IMR-90 (cell line): ENCODE results near the gene SAMHD1. TPM values are rescaled to one million over a fixed set of nuclear protein-coding genes. Genes with fewer than 3 reads are reported as not detected.

Source experiments
- ATAC-seq: fragments of 200-7000 bp; cut with Tn5 transposase; 2 replicates; pipeline ENCODE4 v1.9.1; 2020; ENCODE audit warnings: low read depth, mild to moderate bottlenecking, moderate library complexity
- BruUV-seq: library from RNA; stranded (reverse); fragments of 400-500 nt; replicated peaks from 2 replicates; lab custom pipeline; 2021; lab: Mats Ljungman, UMichigan
- CTCF ChIA-PET: fragments of 300-600 bp; formaldehyde crosslinking; extraction: SDS; loops from one replicate; lab custom pipeline; 2021; ENCODE audit warnings: antibody characterized with exemption; lab: Yijun Ruan, JAX
- POLR2A ChIA-PET: fragments of 300-600 bp; sonication (Branson Sonifier 250); formaldehyde crosslinking; loops from one replicate; lab custom pipeline; 2022; ENCODE audit warnings: antibody characterized with exemption; ENCODE audit not compliant: unreplicated experiment; lab: Charles Lee
- DNase-seq: peaks from one replicate; pipeline ENCODE4 v3.0.0; 2013
- H2AFZ ChIP-seq: replicated peaks from 2 replicates; pipeline ENCODE3; 2013; ENCODE audit warnings: low read length, mild to moderate bottlenecking; ENCODE audit not compliant: poor library complexity
- H2AK5ac ChIP-seq: 2 replicates; pipeline ENCODE4 v1.6.1; 2013; ENCODE audit warnings: low read depth, low read length, inconsistent platforms
- H2AK9ac ChIP-seq: replicated peaks from 2 replicates; pipeline ENCODE3; 2013; ENCODE audit warnings: mild to moderate bottlenecking, low read depth, low read length, moderate library complexity; ENCODE audit not compliant: poor library complexity
- H2BK120ac ChIP-seq: 2 replicates; pipeline ENCODE4 v1.6.1; 2013; ENCODE audit warnings: low read depth, low read length, inconsistent platforms
- H2BK15ac ChIP-seq: 3 replicates; pipeline ENCODE4 v1.6.1; 2013; ENCODE audit warnings: low read depth, low read length, inconsistent platforms
- H2BK20ac ChIP-seq: 2 replicates; pipeline ENCODE4 v1.6.1; 2013; ENCODE audit warnings: low read depth, mild to moderate bottlenecking, inconsistent platforms, low read length, moderate library complexity
- H2BK5ac ChIP-seq: 2 replicates; pipeline ENCODE4 v1.6.1; 2013; ENCODE audit warnings: mild to moderate bottlenecking, low read depth, low read length, inconsistent platforms; ENCODE audit not compliant: poor library complexity, severe bottlenecking
- H3K14ac ChIP-seq: replicated peaks from 2 replicates; pipeline ENCODE4 v1.6.1; 2013; ENCODE audit warnings: low read depth, low read length, inconsistent platforms
- H3K18ac ChIP-seq: 2 replicates; pipeline ENCODE4 v1.6.1; 2013; ENCODE audit warnings: low read depth, low read length, control low read depth
- H3K23ac ChIP-seq: 2 replicates; pipeline ENCODE4 v1.6.1; 2013; ENCODE audit warnings: low read depth, low read length, inconsistent platforms
- H3K27ac ChIP-seq: 2 replicates; pipeline ENCODE4 v1.5.1; 2013; ENCODE audit warnings: mild to moderate bottlenecking, control low read depth, low read length; ENCODE audit not compliant: insufficient read depth
- H3K27me3 ChIP-seq: 2 replicates; pipeline ENCODE4 v1.6.1; 2013; ENCODE audit warnings: low read length; ENCODE audit not compliant: control insufficient read depth, insufficient read depth
- H3K36me3 ChIP-seq: 2 replicates; pipeline ENCODE4 v1.6.1; 2013; ENCODE audit warnings: low read length, mixed read lengths; ENCODE audit not compliant: control insufficient read depth, insufficient read depth
- H3K4ac ChIP-seq: 2 replicates; pipeline ENCODE4 v1.6.1; 2013; ENCODE audit warnings: low read depth, low read length, inconsistent platforms
- H3K4me1 ChIP-seq: 2 replicates; pipeline ENCODE4 v1.6.1; 2013; ENCODE audit warnings: low read length, mixed read lengths; ENCODE audit not compliant: control insufficient read depth, insufficient read depth
- H3K4me2 ChIP-seq: 2 replicates; pipeline ENCODE4 v1.6.1; 2013; ENCODE audit warnings: low read depth, mild to moderate bottlenecking, control low read depth, low read length, moderate library complexity
- H3K4me3 ChIP-seq: 2 replicates; pipeline ENCODE4 v1.5.1; 2013; ENCODE audit warnings: low read depth, mild to moderate bottlenecking, control low read depth, low read length, moderate library complexity; ENCODE audit not compliant: insufficient read depth
- H3K56ac ChIP-seq: 2 replicates; pipeline ENCODE4 v1.6.1; 2013; ENCODE audit warnings: low read length, inconsistent platforms; ENCODE audit not compliant: insufficient read depth; ENCODE audit errors: extremely low read depth
- H3K79me1 ChIP-seq, 2 experiments: 2 replicates each; pipeline ENCODE4 v1.6.1; 2013; ENCODE audit warnings: low read length in 2 of 2, inconsistent platforms in 1 of 2, low read depth in 1 of 2
- H3K9ac ChIP-seq: 2 replicates; pipeline ENCODE4 v1.6.1; 2013; ENCODE audit warnings: low read depth, low read length, control low read depth
- H3K9me1 ChIP-seq: 2 replicates; pipeline ENCODE4 v1.6.1; 2013; ENCODE audit warnings: low read length, inconsistent platforms; ENCODE audit not compliant: insufficient read depth
- H3K9me3 ChIP-seq: 2 replicates; pipeline ENCODE4 v1.6.1; 2013; ENCODE audit warnings: low read length; ENCODE audit not compliant: control insufficient read depth, insufficient read depth
- H4K20me1 ChIP-seq: 2 replicates; pipeline ENCODE4 v1.6.1; 2013; ENCODE audit warnings: low read length, inconsistent platforms; ENCODE audit not compliant: insufficient read depth
- H4K5ac ChIP-seq: 2 replicates; pipeline ENCODE4 v1.6.1; 2013; ENCODE audit warnings: mild to moderate bottlenecking, low read depth, low read length, control low read depth
- H4K8ac ChIP-seq, 2 experiments: 2 replicates each; pipeline ENCODE4 v1.6.1; 2013; ENCODE audit warnings: low read depth in 2 of 2, low read length in 2 of 2, control low read depth in 1 of 2, inconsistent platforms in 1 of 2
- H4K91ac ChIP-seq: 2 replicates; pipeline ENCODE4 v1.6.1; 2013; ENCODE audit warnings: low read depth, low read length, inconsistent platforms; ENCODE audit not compliant: insufficient read depth
- BHLHE40 ChIP-seq: fragments of 150-350 bp; IDR thresholded peaks from 2 replicates; pipeline ENCODE4 v1.6.1; 2016; ENCODE audit warnings: mild to moderate bottlenecking, low read depth, low read length
- CEBPB ChIP-seq: IDR thresholded peaks from 2 replicates; pipeline ENCODE4 v1.6.1; 2012; ENCODE audit warnings: low read depth, low read length, improper control_type of control experiment
- FOS ChIP-seq: fragments of 150-350 bp; IDR thresholded peaks from 2 replicates; pipeline ENCODE4 v1.6.1; 2016; ENCODE audit warnings: low read depth, low read length
- MAFK ChIP-seq: IDR thresholded peaks from 2 replicates; pipeline ENCODE4 v1.6.1; 2012; ENCODE audit warnings: low read depth, low read length, improper control_type of control experiment
- MAZ ChIP-seq: IDR thresholded peaks from 2 replicates; pipeline ENCODE4 v1.6.1; 2012; ENCODE audit warnings: low read depth, mild to moderate bottlenecking, low read length, improper control_type of control experiment, moderate library complexity, borderline replicate concordance
- NFE2L2 ChIP-seq: fragments of 150-350 bp; IDR thresholded peaks from 2 replicates; pipeline ENCODE4 v1.6.1; 2016; ENCODE audit warnings: low read depth, mild to moderate bottlenecking, low read length
- RAD21 ChIP-seq: IDR thresholded peaks from 2 replicates; pipeline ENCODE4 v1.6.1; 2012; ENCODE audit warnings: low read length, improper control_type of control experiment
- RCOR1 ChIP-seq: IDR thresholded peaks from 2 replicates; pipeline ENCODE4 v1.6.1; 2012; ENCODE audit warnings: mild to moderate bottlenecking, low read length, improper control_type of control experiment; ENCODE audit not compliant: insufficient replicate concordance
- RFX5 ChIP-seq: IDR thresholded peaks from 2 replicates; pipeline ENCODE4 v1.8.0; 2012; ENCODE audit warnings: low read depth, mild to moderate bottlenecking, low read length, moderate library complexity
- SMC3 ChIP-seq: fragments of 150-350 bp; IDR thresholded peaks from 2 replicates; pipeline ENCODE4 v1.6.1; 2016; ENCODE audit warnings: low read depth, mild to moderate bottlenecking, antibody characterized with exemption, low read length, moderate library complexity
- WGBS, 2 experiments: methylation state at CpG; one replicate each; pipeline versions ENCODE4 v1.1.5 to v1.1.7; 2013; ENCODE audit warnings: missing lambda C conversion rate in 2 of 2; ENCODE audit not compliant: insufficient read length in 1 of 2; ENCODE audit errors: extremely low coverage in 2 of 2; 5-methylcytosine and 5-hydroxymethylcytosine counted together
- dilution Hi-C: fragments of 300-500 bp; cut with HindIII; formaldehyde crosslinking; loops from one replicate; pipeline ENCODE4 v1.14.3; 2018; ENCODE audit warnings: low sequenced_read_pairs; ENCODE audit not compliant: unreplicated experiment
- in situ Hi-C: fragments of 300-500 bp; cut with MboI; formaldehyde crosslinking; loops from 3 replicates; pipeline ENCODE4 v1.14.3; 2019; ENCODE audit warnings: low sequenced_read_pairs, inconsistent platforms, mixed read lengths
- intact Hi-C: fragments of 100-400 bp; cut with micrococcal nuclease; formaldehyde crosslinking; loops from 2 replicates; pipeline ENCODE4 v1.10.0; 2022
- polyA plus RNA-seq, 3 experiments: library from polyadenylated mRNA; depleted of rRNA; stranded (reverse); fragments of >200 nt; gene quantifications; 2 replicates each; pipeline ENCODE4 v1.2.3, GENCODE V29; 2012; ENCODE audit warnings: low replicate concordance in 1 of 3
- total RNA-seq: library from RNA; depleted of rRNA; stranded (reverse); fragments of >200 nt; gene quantifications from 2 replicates; pipeline ENCODE4 v1.2.3, GENCODE V29; 2012
- TF ChIP-seq, protein P1 (sequence below): conservative IDR thresholded peaks from 2 replicates; pipeline ENCODE4 v1.5.1; 2012; ENCODE audit warnings: mild to moderate bottlenecking, low read depth, low read length, improper control_type of control experiment
- TF ChIP-seq, protein P2 (sequence below): fragments of 150-350 bp; IDR thresholded peaks from 2 replicates; pipeline ENCODE4 v1.6.1; 2017; ENCODE audit warnings: mild to moderate bottlenecking, antibody characterized with exemption, low read length, low read depth
- TF ChIP-seq, protein P3 (sequence below): fragments of 150-350 bp; IDR thresholded peaks from 2 replicates; pipeline ENCODE4 v1.6.1; 2016; ENCODE audit warnings: low read depth, mild to moderate bottlenecking, low read length, moderate library complexity, borderline replicate concordance

The SAMHD1 gene
- total and polyA plus RNA-seq, 2 of the 4 experiments (the other 2 are of a cell fraction) = 6.3 to 14.9 TPM

DNA sequence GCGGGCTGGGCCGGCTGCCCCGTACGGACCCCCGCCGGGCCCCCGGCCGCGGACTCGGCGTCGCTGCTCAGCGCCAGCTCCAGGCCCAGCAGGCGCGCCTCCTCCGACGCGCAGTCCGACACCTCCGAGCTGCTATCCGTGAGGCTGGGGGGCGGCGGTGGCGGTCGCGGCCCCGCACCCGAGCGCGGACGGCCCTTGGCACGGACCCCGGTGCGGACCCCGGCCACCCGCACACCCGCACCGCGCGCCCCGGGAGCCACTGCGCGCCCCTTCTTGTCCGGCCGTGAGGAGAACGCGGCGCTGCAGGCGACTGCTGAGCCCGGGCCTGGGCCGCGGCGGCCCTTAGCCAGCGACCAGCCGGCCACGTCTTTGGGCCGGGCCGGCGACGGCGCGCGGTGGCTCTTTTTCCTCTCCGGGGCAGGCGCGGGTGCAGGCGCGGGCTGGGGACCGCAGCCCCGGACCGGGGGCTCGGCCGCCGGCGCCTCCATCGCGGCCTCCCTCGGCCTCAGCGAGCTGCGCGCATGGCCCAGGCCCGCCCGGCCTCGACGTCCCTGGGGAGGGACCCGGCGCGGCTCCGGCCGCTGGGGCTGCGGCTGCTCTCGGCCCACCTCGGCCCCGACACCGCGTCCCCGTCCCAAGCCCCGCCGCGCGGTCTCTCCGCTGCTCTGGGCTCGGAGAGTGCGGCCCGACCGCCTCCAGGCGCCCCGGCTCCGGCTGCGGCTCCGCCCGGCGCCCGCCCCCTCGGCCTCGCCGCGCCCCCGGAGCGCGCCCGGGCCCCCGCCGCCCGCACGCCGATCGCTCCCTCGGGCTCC is 88.4 kb downstream of the SAMHD1 start:
- peaks cover 44% of the 10 kb centered on the region for H4K20me1 ChIP-seq
- H3K79me1 ChIP-seq = peaks cover 8 to 39% of the 10 kb centered on the region in 2 experiments; a peak in 3 of 4 replicates
- H2BK20ac ChIP-seq = no peak overlapping the region
- ChIA-PET CTCF (interaction anchor here (0.5 to 1.0 kb wide), 9 partner anchors 15 to 711 kb away, joined by 3 to 6 read pairs (median 3); partner anchors contain the start of gene DSN1), POLR2A (no interaction called here)
- intact Hi-C loops (loop anchor here (1.0 to 10.0 kb wide), 4 partner anchors 28 to 198 kb away; no protein-coding TSS in a partner anchor), dilution Hi-C loops (loop anchor here (10.0 kb wide), 1 partner anchor 58 kb away; no protein-coding TSS in a partner anchor), in situ Hi-C loops (no loop called here)
- peak; percentile 1 for ATAC-seq
- no peak for DNase-seq
- peaks cover 2% of the 10 kb centered on the region; the same call in 1 of the 2 replicates for H3K36me3 ChIP-seq
- H2AK9ac ChIP-seq = peak overlapping the region; percentile 100
- peaks cover 25% of the 10 kb centered on the region for H3K4me1 ChIP-seq
- no peak overlapping the region for H3K4ac ChIP-seq
- H3K9me1 ChIP-seq = peaks cover 20% of the 10 kb centered on the region
- peak overlapping the region; percentile 91 for H2AFZ ChIP-seq
- H3K4me3 ChIP-seq = peak overlapping the region; percentile 62
- no peak overlapping the region for H3K56ac ChIP-seq
- 0% methylated on average over 56 of the region's 129 CpGs; no CpG with 5 or more reads in 1 of the 2 experiments for WGBS, 2 experiments
- H3K18ac ChIP-seq = no peak overlapping the region
- peak overlapping the region; percentile 15 for H3K9ac ChIP-seq
- peak overlapping the region; percentile 34; the same call in 1 of the 2 replicates for H3K27ac ChIP-seq
- H4K91ac ChIP-seq = no peak overlapping the region
- H2BK15ac ChIP-seq = no peak overlapping the region
- peak overlapping the region; percentile 94; the same call in 1 of the 2 replicates for H3K4me2 ChIP-seq
- H3K14ac ChIP-seq = no peak overlapping the region
- no peak for TF ChIP-seq SMC3
- TF ChIP-seq, protein P1, sequence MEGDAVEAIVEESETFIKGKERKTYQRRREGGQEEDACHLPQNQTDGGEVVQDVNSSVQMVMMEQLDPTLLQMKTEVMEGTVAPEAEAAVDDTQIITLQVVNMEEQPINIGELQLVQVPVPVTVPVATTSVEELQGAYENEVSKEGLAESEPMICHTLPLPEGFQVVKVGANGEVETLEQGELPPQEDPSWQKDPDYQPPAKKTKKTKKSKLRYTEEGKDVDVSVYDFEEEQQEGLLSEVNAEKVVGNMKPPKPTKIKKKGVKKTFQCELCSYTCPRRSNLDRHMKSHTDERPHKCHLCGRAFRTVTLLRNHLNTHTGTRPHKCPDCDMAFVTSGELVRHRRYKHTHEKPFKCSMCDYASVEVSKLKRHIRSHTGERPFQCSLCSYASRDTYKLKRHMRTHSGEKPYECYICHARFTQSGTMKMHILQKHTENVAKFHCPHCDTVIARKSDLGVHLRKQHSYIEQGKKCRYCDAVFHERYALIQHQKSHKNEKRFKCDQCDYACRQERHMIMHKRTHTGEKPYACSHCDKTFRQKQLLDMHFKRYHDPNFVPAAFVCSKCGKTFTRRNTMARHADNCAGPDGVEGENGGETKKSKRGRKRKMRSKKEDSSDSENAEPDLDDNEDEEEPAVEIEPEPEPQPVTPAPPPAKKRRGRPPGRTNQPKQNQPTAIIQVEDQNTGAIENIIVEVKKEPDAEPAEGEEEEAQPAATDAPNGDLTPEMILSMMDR = no peak
- no peak for TF ChIP-seq MAFK
- no peak for TF ChIP-seq FOS
- TF ChIP-seq, protein P2, sequence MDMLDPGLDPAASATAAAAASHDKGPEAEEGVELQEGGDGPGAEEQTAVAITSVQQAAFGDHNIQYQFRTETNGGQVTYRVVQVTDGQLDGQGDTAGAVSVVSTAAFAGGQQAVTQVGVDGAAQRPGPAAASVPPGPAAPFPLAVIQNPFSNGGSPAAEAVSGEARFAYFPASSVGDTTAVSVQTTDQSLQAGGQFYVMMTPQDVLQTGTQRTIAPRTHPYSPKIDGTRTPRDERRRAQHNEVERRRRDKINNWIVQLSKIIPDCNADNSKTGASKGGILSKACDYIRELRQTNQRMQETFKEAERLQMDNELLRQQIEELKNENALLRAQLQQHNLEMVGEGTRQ = no peak
- TF ChIP-seq, protein P3, sequence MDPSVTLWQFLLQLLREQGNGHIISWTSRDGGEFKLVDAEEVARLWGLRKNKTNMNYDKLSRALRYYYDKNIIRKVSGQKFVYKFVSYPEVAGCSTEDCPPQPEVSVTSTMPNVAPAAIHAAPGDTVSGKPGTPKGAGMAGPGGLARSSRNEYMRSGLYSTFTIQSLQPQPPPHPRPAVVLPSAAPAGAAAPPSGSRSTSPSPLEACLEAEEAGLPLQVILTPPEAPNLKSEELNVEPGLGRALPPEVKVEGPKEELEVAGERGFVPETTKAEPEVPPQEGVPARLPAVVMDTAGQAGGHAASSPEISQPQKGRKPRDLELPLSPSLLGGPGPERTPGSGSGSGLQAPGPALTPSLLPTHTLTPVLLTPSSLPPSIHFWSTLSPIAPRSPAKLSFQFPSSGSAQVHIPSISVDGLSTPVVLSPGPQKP = no peak
- TF ChIP-seq CEBPB = no peak
- TF ChIP-seq RFX5 = no peak
- no peak for TF ChIP-seq MAZ
- TF ChIP-seq RAD21 = no peak
- TF ChIP-seq BHLHE40 = no peak
- no peak for TF ChIP-seq RCOR1
- no peak for TF ChIP-seq NFE2L2
- no peak overlapping the region for H2BK120ac ChIP-seq
- H2BK5ac ChIP-seq = peak overlapping the region; percentile 67
- H3K9me3 ChIP-seq = no peaks in the 10 kb centered on the region
- no TSS peak for BruUV-seq
- no peak overlapping the region for H4K5ac ChIP-seq
- H4K8ac ChIP-seq = no peak overlapping the region
- no peaks in the 10 kb centered on the region for H3K27me3 ChIP-seq
- no peak overlapping the region for H3K23ac ChIP-seq
- no peak overlapping the region for H2AK5ac ChIP-seq
